ENCODE data around the gene CNTNAP4. TPM values are rescaled to one million over a fixed set of nuclear protein-coding genes. Genes with fewer than 3 reads are reported as not detected.

The CNTNAP4 gene
- polyA plus RNA-seq, 1 of the 3 experiments (the other 2 are of a cell fraction), result not detected

GRCh38 chr16:76409706-76410105 lies 132.5 kb downstream of the CNTNAP4 start:
- Histone ChIP-seq H3K4me1 (ENCODE audit: control insufficient read depth in 1 of 2, insufficient read depth in 2 of 2, low read depth in 1 of 2, low read length in 1 of 2) (no peaks in the 10 kb centered on the region), H3K36me3 (replicated peaks in 1 of 2; ENCODE audit: control insufficient read depth in 1 of 2, insufficient read depth in 2 of 2, low read length in 1 of 2) (no peaks in the 10 kb centered on the region), H4K20me1 (ENCODE audit: insufficient read depth) (no peaks in the 10 kb centered on the region), H3K4me2 (no peak overlapping the region), H3K27me3 (ENCODE audit: insufficient read depth) (no peaks in the 10 kb centered on the region), H3K9me3 (no peaks in the 10 kb centered on the region), H3K4me3 (ENCODE audit: low read depth in 2 of 2, low read length in 1 of 2) (no peak overlapping the region), H3K27ac (ENCODE audit: low read depth in 2 of 2, low read length in 1 of 2) (no peak overlapping the region), H2AFZ (ENCODE audit: low read depth) (no peak overlapping the region), H3K79me2 (ENCODE audit: insufficient read depth) (no peaks in the 10 kb centered on the region), H3K9me2 (no peaks in the 10 kb centered on the region), H3K9ac (no peak overlapping the region), H3F3A (replicated peaks; ENCODE audit: insufficient read depth) (no peaks in the 10 kb centered on the region)
- 6% methylated on average over 1 of the region's 1 CpG for WGBS (ENCODE audit: low lambda C conversion rate)
- CTCF ChIA-PET, result no interaction called here
- POLR2A ChIA-PET, result no interaction called here
- no peak for DNase-seq
- TF ChIP-seq PBX3 (IDR thresholded peaks at IDR 0.05), result no peak
- no peak for TF ChIP-seq USF2 (IDR thresholded peaks at IDR 0.05; ENCODE audit: borderline replicate concordance, low read depth, low read length)
- no peak for TF ChIP-seq USF1 (IDR thresholded peaks at IDR 0.05; ENCODE audit: borderline replicate concordance, low read depth)
- TF ChIP-seq EP300 (IDR thresholded peaks at IDR 0.05; ENCODE audit: borderline replicate concordance in 1 of 2, low read depth in 1 of 2, low read length in 1 of 2), result no peak
- TF ChIP-seq NRF1 (IDR thresholded peaks at IDR 0.05; ENCODE audit: low read depth, low read length), result no peak
- no peak for TF ChIP-seq EZH2phosphoT487 (IDR thresholded peaks at IDR 0.05; ENCODE audit: borderline replicate concordance, low read depth)
- TF ChIP-seq RAD21 (IDR thresholded peaks at IDR 0.05; ENCODE audit: low read length), result no peak
- TF ChIP-seq NFIC (IDR thresholded peaks at IDR 0.05; ENCODE audit: borderline replicate concordance), result no peak
- no peak for TF ChIP-seq FOXM1 (IDR thresholded peaks at IDR 0.05; ENCODE audit: low read depth)

- CTCF ChIA-PET, result interaction anchor here (1.0 to 1.4 kb wide), 2 partner anchors 35 to 143 kb away, joined by 3 read pairs; no protein-coding TSS in a partner anchor
- no peaks in the 10 kb centered on the region for H3K79me2 ChIP-seq (ENCODE audit: insufficient read depth)
- H4K20me1 ChIP-seq (ENCODE audit: insufficient read depth), result no peaks in the 10 kb centered on the region
- H3K9me2 ChIP-seq, result no peaks in the 10 kb centered on the region
- no peak overlapping the region for H2AFZ ChIP-seq (ENCODE audit: low read depth)
- WGBS (ENCODE audit: low lambda C conversion rate), result 7% methylated on average over 2 of the region's 2 CpGs
- no peaks in the 10 kb centered on the region for H3F3A ChIP-seq (replicated peaks; ENCODE audit: insufficient read depth)
- no peak overlapping the region for H3K4me2 ChIP-seq
- H3K9ac ChIP-seq, result no peak overlapping the region
- TF ChIP-seq USF1 (IDR thresholded peaks at IDR 0.05; ENCODE audit: borderline replicate concordance, low read depth), result no peak
- no peak for TF ChIP-seq MAX (IDR thresholded peaks at IDR 0.05; ENCODE audit: low read depth)
- TF ChIP-seq NRF1 (IDR thresholded peaks at IDR 0.05; ENCODE audit: low read depth, low read length), result no peak
- TF ChIP-seq EP300 (IDR thresholded peaks at IDR 0.05; ENCODE audit: borderline replicate concordance in 1 of 2, low read depth in 1 of 2, low read length in 1 of 2), result no peak
- no peak for TF ChIP-seq IRF3 (IDR thresholded peaks at IDR 0.05; ENCODE audit: low read depth, low read length)
- TF ChIP-seq SMC3 (IDR thresholded peaks at IDR 0.05; ENCODE audit: low read depth, low read length), result no peak
- no peak for TF ChIP-seq NFIC (IDR thresholded peaks at IDR 0.05; ENCODE audit: borderline replicate concordance)
- no peak for TF ChIP-seq MEF2A (IDR thresholded peaks at IDR 0.05; ENCODE audit: borderline replicate concordance, low read depth)
- no peak for TF ChIP-seq FOXJ3 (CRISPR knock-in tag; IDR thresholded peaks at IDR 0.05)
- H3K36me3 ChIP-seq (replicated peaks in 1 of 2; ENCODE audit: control insufficient read depth in 1 of 2, insufficient read depth in 2 of 2, low read length in 1 of 2), result no peaks in the 10 kb centered on the region
- no peak overlapping the region for H3K27ac ChIP-seq (ENCODE audit: low read depth in 2 of 2, low read length in 1 of 2)
- H3K27me3 ChIP-seq (ENCODE audit: insufficient read depth), result no peaks in the 10 kb centered on the region
- POLR2A ChIA-PET, result no interaction called here
- no peaks in the 10 kb centered on the region for H3K4me1 ChIP-seq (ENCODE audit: control insufficient read depth in 1 of 2, insufficient read depth in 2 of 2, low read depth in 1 of 2, low read length in 1 of 2)
- no peak for DNase-seq
- no peaks in the 10 kb centered on the region for H3K9me3 ChIP-seq
- H3K4me3 ChIP-seq (ENCODE audit: low read depth in 2 of 2, low read length in 1 of 2), result no peak overlapping the region
Measured at GRCh38 chr16:76421571-76421970, 144.4 kb downstream of the CNTNAP4 start.

Measured in SK-N-SH (cell line).